Activated CD8-positive, alpha-beta T cell treated with anti-CD3 and anti-CD28 coated beads for 36 hours (primary cell): ENCODE results near the gene ZNF3. TPM values are rescaled to one million over a fixed set of nuclear protein-coding genes. Genes with fewer than 3 reads are reported as not detected.

Experiments used
- ATAC-seq: fragments of 200-7000 bp; cut with Tn5 transposase; one replicate; pipeline ENCODE4 v1.10.0; 2021; ENCODE audit warnings: mild to moderate bottlenecking, moderate library complexity
- CTCF ChIA-PET: fragments of 350-600 bp; sonication (Branson Sonifier 250); formaldehyde crosslinking; loops from one replicate; lab custom pipeline; 2021; ENCODE audit warnings: antibody characterized with exemption; lab: Charles Lee
- POLR2A ChIA-PET: fragments of 350-600 bp; sonication (Branson Sonifier 250); formaldehyde crosslinking; loops from one replicate; lab custom pipeline; 2021; ENCODE audit warnings: antibody characterized with exemption; lab: Charles Lee
- DNase-seq: peaks from one replicate; pipeline ENCODE4 v3.0.0-alpha.2; 2020
- H3K27ac Mint-ChIP-seq: one replicate; pipeline ENCODE4 v1.8.0; 2021; ENCODE audit warnings: mild to moderate bottlenecking, mixed read lengths
- H3K27me3 Mint-ChIP-seq: one replicate; pipeline ENCODE4 v1.8.0; 2021; ENCODE audit warnings: mixed read lengths
- H3K36me3 Mint-ChIP-seq: one replicate; pipeline ENCODE4 v1.8.0; 2021; ENCODE audit warnings: low read depth, mixed read lengths
- H3K4me1 Mint-ChIP-seq: one replicate; pipeline ENCODE4 v1.8.0; 2021; ENCODE audit warnings: low read depth, mixed read lengths
- H3K4me3 Mint-ChIP-seq: one replicate; pipeline ENCODE4 v1.8.0; 2021; ENCODE audit warnings: mild to moderate bottlenecking, moderate library complexity, mixed read lengths
- H3K9me3 Mint-ChIP-seq: one replicate; pipeline ENCODE4 v1.8.0; 2021; ENCODE audit warnings: mixed read lengths
- intact Hi-C: fragments of 100-400 bp; cut with micrococcal nuclease; formaldehyde crosslinking; loops from one replicate; pipeline ENCODE4 v1.10.0; 2022
- total RNA-seq, 2 experiments: library from RNA; stranded (reverse); gene quantifications; one replicate each; pipeline ENCODE4 v1.2.3, GENCODE V29; 2021
- TF ChIP-seq, protein P1 (sequence below): fragments of 200-600 bp; IDR thresholded peaks from one replicate; pipeline ENCODE4 v1.8.0; 2022; ENCODE audit warnings: antibody characterized with exemption, mild to moderate bottlenecking

Gene ZNF3
- total RNA-seq, 2 experiments from 2014 or later = 16.4 to 18.9 TPM

- DNase-seq = no peak
- H3K4me3 Mint-ChIP-seq = no peak overlapping the region
- ATAC-seq = no peak
- ChIA-PET CTCF (no interaction called here), POLR2A (interaction anchor here (1.0 to 2.3 kb wide), 3 partner anchors 10 to 74 kb away, joined by 3 to 8 read pairs (median 4); partner anchors contain the start of genes AP4M1 and MCM7)
- no peaks in the 10 kb centered on the region for H3K27me3 Mint-ChIP-seq
- H3K4me1 Mint-ChIP-seq = peaks cover 2% of the 10 kb centered on the region
- no peaks in the 10 kb centered on the region for H3K9me3 Mint-ChIP-seq
- H3K36me3 Mint-ChIP-seq = peaks cover 45% of the 10 kb centered on the region
- H3K27ac Mint-ChIP-seq = no peak overlapping the region
- intact Hi-C loops = no loop called here
- TF ChIP-seq, protein P1, sequence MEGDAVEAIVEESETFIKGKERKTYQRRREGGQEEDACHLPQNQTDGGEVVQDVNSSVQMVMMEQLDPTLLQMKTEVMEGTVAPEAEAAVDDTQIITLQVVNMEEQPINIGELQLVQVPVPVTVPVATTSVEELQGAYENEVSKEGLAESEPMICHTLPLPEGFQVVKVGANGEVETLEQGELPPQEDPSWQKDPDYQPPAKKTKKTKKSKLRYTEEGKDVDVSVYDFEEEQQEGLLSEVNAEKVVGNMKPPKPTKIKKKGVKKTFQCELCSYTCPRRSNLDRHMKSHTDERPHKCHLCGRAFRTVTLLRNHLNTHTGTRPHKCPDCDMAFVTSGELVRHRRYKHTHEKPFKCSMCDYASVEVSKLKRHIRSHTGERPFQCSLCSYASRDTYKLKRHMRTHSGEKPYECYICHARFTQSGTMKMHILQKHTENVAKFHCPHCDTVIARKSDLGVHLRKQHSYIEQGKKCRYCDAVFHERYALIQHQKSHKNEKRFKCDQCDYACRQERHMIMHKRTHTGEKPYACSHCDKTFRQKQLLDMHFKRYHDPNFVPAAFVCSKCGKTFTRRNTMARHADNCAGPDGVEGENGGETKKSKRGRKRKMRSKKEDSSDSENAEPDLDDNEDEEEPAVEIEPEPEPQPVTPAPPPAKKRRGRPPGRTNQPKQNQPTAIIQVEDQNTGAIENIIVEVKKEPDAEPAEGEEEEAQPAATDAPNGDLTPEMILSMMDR = no peak
These were observed 54.3 kb downstream of the ZNF3 start for GRCh38 chr7:100027197-100027596.

DNA sequence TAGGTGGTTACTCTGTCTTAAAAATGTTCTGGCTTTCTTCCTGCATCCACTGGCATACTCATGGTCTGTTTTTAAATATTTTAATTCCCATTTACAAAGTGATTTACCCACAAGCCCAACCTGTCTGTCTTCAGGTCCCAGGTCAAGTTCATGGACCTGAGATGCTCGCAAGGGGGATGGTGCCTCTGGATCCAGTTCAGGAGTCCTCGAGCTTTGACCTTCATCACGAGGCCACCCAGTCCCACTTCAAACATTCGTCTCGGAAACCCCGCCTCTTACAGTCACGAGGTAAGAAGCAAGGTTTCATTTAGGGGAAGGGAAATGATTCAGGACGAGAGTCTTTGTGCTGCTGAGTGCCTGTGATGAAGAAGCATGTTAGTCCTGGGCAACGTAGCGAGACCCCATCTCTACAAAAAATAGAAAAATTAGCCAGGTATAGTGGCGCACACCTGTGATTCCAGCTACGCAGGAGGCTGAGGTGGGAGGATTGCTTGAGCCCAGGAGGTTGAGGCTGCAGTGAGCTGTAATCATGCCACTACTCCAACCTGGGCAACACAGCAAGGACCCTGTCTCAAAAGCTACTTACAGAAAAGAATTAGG is 57.4 kb downstream of the ZNF3 start:
- DNase-seq (no peak), ATAC-seq (no peak)
- intact Hi-C loops = no loop called here
- H3K36me3 Mint-ChIP-seq = peaks cover 42% of the 10 kb centered on the region
- H3K27me3 Mint-ChIP-seq = no peaks in the 10 kb centered on the region
- peaks cover 22% of the 10 kb centered on the region for H3K4me1 Mint-ChIP-seq
- ChIA-PET POLR2A (interaction anchor here (1.0 to 1.9 kb wide), 3 partner anchors 8 to 10 kb away, joined by 3 to 5 read pairs (median 3); no protein-coding TSS in a partner anchor), CTCF (no interaction called here)
- TF ChIP-seq, protein P1 = no peak
- H3K9me3 Mint-ChIP-seq = no peaks in the 10 kb centered on the region
- H3K27ac Mint-ChIP-seq = no peak overlapping the region
- no peak overlapping the region for H3K4me3 Mint-ChIP-seq

GRCh38 chr7:100023526-100023925 is 58.0 kb downstream of the ZNF3 start:
- no peak overlapping the region for H3K4me3 Mint-ChIP-seq
- no peaks in the 10 kb centered on the region for H3K27me3 Mint-ChIP-seq
- peaks cover 28% of the 10 kb centered on the region for H3K4me1 Mint-ChIP-seq
- TF ChIP-seq, protein P1 = no peak
- intact Hi-C loops = no loop called here
- POLR2A ChIA-PET = interaction anchor here (1.0 to 1.9 kb wide), 2 partner anchors 7 to 8 kb away, joined by 3 to 5 read pairs; no protein-coding TSS in a partner anchor
- no peaks in the 10 kb centered on the region for H3K9me3 Mint-ChIP-seq
- peaks cover 42% of the 10 kb centered on the region for H3K36me3 Mint-ChIP-seq
- CTCF ChIA-PET = no interaction called here
- no peak overlapping the region for H3K27ac Mint-ChIP-seq
- ATAC-seq (no peak), DNase-seq (no peak)

DNA sequence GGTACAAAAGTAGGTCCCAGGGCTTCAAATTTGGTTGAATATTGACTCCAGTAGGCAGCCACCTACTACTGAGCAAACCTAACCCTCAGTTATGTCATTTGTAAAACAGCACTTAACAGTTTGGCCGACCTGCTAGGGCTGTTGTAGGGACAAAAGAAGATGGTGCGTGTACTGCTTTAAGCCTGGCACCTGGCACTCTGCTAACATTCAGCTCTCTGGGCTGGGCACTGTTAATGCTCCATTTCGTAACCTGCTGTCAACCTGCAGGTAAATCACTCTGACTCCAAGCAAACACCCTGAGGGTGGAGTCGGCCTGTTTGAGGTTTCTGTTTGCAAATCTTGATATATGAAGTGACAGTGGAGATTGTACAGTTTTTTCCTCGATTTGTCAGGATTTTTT is 58.9 kb downstream of the ZNF3 start:
- Mint-ChIP-seq H3K27me3 (no peaks in the 10 kb centered on the region), H3K4me3 (no peak overlapping the region), H3K27ac (no peak overlapping the region), H3K36me3 (peaks cover 44% of the 10 kb centered on the region), H3K9me3 (no peaks in the 10 kb centered on the region), H3K4me1 (peaks cover 32% of the 10 kb centered on the region)
- ChIA-PET CTCF (interaction anchor here (1.9 kb wide), 1 partner anchor 43 kb away, joined by 5 read pairs; no protein-coding TSS in a partner anchor), POLR2A (interaction anchor here (1.0 to 1.1 kb wide), 2 partner anchors 11 to 53 kb away, joined by 5 to 7 read pairs; no protein-coding TSS in a partner anchor)
- intact Hi-C loops = no loop called here
- ATAC-seq (no peak), DNase-seq (no peak)
- TF ChIP-seq, protein P1 = no peak

DNA sequence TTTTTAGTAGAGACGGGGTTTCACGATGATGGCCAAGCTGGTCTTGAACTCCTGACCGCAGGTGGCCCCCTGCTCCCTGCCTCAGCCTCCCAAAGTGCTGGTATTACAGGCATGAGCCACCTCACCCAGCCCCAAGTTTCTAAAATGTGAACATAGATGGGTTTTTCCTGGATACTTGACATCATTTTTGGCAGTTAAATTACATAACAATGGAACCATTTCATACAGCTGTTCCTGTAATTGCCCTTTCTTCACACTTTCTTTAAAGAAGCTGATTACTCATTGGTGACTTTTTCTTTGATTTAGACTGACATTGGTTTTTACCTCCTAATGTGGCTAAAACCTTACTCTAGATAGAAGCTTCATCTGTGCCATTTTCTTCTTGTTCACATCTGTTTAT is 60.2 kb downstream of the ZNF3 start:
- Mint-ChIP-seq H3K4me1 (peaks cover 42% of the 10 kb centered on the region), H3K27me3 (no peaks in the 10 kb centered on the region), H3K4me3 (no peak overlapping the region), H3K36me3 (peaks cover 45% of the 10 kb centered on the region), H3K27ac (peak overlapping the region; percentile 10), H3K9me3 (no peaks in the 10 kb centered on the region)
- ATAC-seq (peak; percentile 58), DNase-seq (peak; percentile 14)
- ChIA-PET CTCF (interaction anchor here (1.2 to 2.2 kb wide), 3 partner anchors 32 to 54 kb away, joined by 4 to 7 read pairs (median 5); no protein-coding TSS in a partner anchor), POLR2A (interaction anchor here (0.7 to 1.1 kb wide), 4 partner anchors 9 to 102 kb away, joined by 3 to 4 read pairs (median 3); partner anchors contain the start of genes MCM7 and TRIM4)
- intact Hi-C loops = no loop called here
- TF ChIP-seq, protein P1 = no peak
